Omental fat pad (tissue), 4 donors: ENCODE data around the gene ADGRD1. TPM values are rescaled to one million over a fixed set of nuclear protein-coding genes. Genes with fewer than 3 reads are reported as not detected.

Experiments used
- ATAC-seq: fragments of 150-250 bp; one replicate; pipeline ENCODE4 v1.9.1; 2016; ENCODE audit warnings: mild to moderate bottlenecking, moderate library complexity; ENCODE audit not compliant: low FRiP score
- DNase-seq: peaks from one replicate; pipeline ENCODE4 v3.0.0-alpha.2; 2019; ENCODE audit warnings: low spot score
- total RNA-seq, 4 donors: library from RNA; depleted of rRNA; stranded (reverse); fragments of >200 nt; gene quantifications; one replicate each; pipeline ENCODE4 v1.1.0, GENCODE V29; 2016
- TF ChIP-seq, protein P1 (sequence below), 3 donors: fragments of 450-650 bp; IDR thresholded peaks; one replicate each; pipeline ENCODE4 v1.5.1; 2016 to 2017; ENCODE audit warnings: antibody characterized with exemption in 3 of 3, mild to moderate bottlenecking in 3 of 3, moderate library complexity in 2 of 3

ADGRD1 gene
- total RNA-seq, 4 donors from 2014 or later = 34.3 to 98.6 (median 52.4) TPM

DNA sequence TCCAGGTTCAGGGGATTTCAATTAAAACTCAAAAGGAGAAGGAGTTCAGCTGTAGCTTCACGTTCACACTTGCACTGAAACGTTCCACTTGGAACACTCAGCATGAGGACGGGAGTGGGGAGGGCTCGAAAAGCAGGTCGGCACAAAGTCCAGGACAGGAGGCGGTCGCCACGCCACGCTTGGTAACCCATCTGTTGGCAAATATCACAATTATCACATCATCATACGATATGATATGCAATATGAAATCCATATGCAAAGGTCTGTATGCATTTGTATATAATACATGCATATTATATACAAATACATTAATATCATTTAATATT is 17.2 kb downstream of the ADGRD1 start:
- TF ChIP-seq, protein P1, sequence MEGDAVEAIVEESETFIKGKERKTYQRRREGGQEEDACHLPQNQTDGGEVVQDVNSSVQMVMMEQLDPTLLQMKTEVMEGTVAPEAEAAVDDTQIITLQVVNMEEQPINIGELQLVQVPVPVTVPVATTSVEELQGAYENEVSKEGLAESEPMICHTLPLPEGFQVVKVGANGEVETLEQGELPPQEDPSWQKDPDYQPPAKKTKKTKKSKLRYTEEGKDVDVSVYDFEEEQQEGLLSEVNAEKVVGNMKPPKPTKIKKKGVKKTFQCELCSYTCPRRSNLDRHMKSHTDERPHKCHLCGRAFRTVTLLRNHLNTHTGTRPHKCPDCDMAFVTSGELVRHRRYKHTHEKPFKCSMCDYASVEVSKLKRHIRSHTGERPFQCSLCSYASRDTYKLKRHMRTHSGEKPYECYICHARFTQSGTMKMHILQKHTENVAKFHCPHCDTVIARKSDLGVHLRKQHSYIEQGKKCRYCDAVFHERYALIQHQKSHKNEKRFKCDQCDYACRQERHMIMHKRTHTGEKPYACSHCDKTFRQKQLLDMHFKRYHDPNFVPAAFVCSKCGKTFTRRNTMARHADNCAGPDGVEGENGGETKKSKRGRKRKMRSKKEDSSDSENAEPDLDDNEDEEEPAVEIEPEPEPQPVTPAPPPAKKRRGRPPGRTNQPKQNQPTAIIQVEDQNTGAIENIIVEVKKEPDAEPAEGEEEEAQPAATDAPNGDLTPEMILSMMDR (IDR thresholded peaks at IDR 0.05) = no peak
- DNase-seq (no peak), ATAC-seq (no peak)

DNA sequence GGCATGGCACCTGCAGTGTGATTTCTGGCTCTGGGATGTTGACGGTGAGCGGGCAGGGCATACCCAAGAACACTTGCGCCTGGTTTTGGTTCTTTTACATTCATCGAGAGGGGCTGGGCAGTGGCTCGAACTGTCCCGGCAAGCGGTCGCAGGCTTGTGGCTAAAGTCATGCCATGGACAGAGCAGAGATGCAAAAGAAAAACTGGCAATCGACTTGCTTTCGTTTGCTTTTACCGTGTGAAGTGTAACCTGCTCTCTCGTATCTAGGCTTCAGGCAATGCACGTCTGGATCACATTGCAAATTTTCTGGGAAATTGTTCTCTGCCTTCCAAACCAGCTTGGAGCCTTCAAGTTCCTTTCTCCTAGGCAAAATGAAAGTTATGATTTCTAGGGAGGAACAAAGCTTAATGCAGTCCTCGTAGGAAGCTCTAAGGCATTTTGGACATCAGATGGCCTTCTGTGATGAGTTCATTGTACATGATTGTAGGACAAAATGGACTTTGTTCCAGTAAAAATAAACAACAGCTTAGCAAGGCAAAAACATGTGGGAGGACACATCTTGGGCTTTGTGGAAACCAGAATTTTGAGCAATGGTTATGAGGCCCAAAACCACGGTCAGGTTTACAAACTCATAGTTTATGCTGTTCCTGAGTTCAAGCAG is 18.3 kb downstream of the ADGRD1 start:
- ATAC-seq = no peak
- TF ChIP-seq, protein P1 (IDR thresholded peaks at IDR 0.05) = no peak

GRCh38 chr12:130972586-130972950 is 18.9 kb downstream of the ADGRD1 start:
- TF ChIP-seq, protein P1 (IDR thresholded peaks at IDR 0.05) = no peak
- ATAC-seq (no peak), DNase-seq (no peak)

More for the DNA sequence above, 18.3 kb downstream of the ADGRD1 start:
- no peak for DNase-seq

DNA sequence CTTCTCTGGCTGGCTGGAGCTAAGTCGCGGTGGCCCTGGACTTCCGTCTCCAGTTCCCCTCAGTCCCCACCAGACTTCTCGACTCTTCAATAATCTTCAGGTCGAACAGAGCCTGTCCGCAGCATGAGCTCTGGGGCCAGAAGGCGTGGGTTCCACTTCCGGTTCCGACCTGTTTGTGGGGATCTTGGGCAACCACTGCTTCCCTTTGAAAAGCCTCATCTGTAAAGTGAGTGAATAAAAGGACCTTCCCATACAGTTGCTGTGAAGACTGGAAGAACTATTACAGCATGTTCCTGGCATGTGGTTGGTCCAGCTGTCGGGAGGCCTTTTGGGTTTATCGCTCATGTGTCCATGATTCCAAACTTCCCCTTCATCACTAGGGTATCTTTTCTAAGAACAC is 19.4 kb downstream of the ADGRD1 start:
- ATAC-seq (no peak), DNase-seq (no peak)
- TF ChIP-seq, protein P1 (IDR thresholded peaks at IDR 0.05) = no peak

DNA sequence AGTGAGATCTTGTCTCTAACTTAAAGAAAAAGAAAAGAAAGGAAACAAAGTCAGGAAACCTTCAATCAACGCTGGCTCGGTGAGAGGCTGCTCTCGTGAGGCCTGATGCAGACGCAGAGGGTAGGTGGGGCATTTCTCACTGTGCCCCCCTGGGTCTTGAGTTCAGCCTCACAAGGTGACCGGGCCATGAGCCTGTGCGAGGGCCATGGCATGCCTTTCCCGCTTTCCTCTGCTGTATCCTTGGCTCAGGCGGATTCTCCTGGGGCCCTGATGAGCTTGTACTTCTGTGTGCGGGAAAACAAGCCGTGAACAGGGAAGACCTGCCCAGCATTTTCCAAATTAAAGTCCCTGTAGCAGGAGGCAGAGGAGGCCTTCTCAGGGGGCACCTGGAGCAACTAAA is 20.2 kb downstream of the ADGRD1 start:
- ATAC-seq (no peak), DNase-seq (no peak)
- TF ChIP-seq, protein P1 (IDR thresholded peaks at IDR 0.05) = no peak

DNA sequence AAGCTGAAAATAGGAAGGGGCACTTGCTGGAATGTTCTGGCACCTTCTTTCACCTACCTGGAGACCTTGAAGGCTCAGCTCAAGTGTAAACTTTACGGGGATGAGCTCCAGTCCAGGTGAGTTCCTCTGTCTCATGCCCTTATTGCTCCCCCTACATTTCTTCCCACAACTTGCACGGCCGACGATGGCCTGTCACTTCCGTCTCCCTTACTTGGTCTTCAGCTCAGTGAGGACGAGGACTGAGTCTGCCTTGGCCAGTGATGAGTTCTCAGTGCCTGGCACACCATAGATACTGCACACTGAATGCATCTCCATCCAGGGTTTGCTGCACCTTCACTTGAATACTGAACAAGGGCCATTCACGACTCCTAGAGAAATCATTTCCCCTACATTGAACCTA is 21.4 kb downstream of the ADGRD1 start:
- DNase-seq = no peak
- ATAC-seq = no peak
- TF ChIP-seq, protein P1 (IDR thresholded peaks at IDR 0.05) = no peak

- DNase-seq (no peak), ATAC-seq (no peak)
- TF ChIP-seq, protein P1 (IDR thresholded peaks at IDR 0.05) = no peak
These were observed 22.5 kb downstream of the ADGRD1 start for GRCh38 chr12:130976171-130976720.
